SK-N-MC (cell line): ENCODE data around the gene LCTL.

Experiments
- DNase-seq: peaks from one replicate; pipeline ENCODE4 v3.0.0-alpha.2; 2011; ENCODE audit warnings: low read depth, low spot score
- H3K27ac ChIP-seq: fragments of 200-600 bp; sonication (generic); 2 replicates; pipeline ENCODE4 v1.5.1; 2016; ENCODE audit warnings: mixed run types
- H3K36me3 ChIP-seq: fragments of 200-600 bp; sonication (generic); 2 replicates; pipeline ENCODE4 v1.6.1; 2017; ENCODE audit warnings: antibody characterized with exemption, low read length, mixed read lengths; ENCODE audit not compliant: insufficient read depth
- H3K4me3 ChIP-seq: fragments of 200-600 bp; sonication (generic); 2 replicates; pipeline ENCODE4 v1.5.1; 2016
- H3K9ac ChIP-seq: fragments of 200-600 bp; sonication (generic); 2 replicates; pipeline ENCODE4 v1.8.0; 2017; ENCODE audit warnings: mixed run types, mixed read lengths; ENCODE audit not compliant: insufficient read length
- H3K9me3 ChIP-seq: fragments of 200-600 bp; sonication (generic); 2 replicates; pipeline ENCODE4 v1.6.1; 2017; ENCODE audit warnings: low read depth, mild to moderate bottlenecking, antibody characterized with exemption, low read length, moderate library complexity, mixed read lengths
- EZH2 ChIP-seq: fragments of 200-600 bp; sonication (generic); IDR thresholded peaks from one replicate; pipeline ENCODE4 v1.6.1; 2017; ENCODE audit warnings: antibody characterized with exemption
- FOXP2 ChIP-seq: optimal IDR thresholded peaks from 2 replicates; pipeline ENCODE3; 2011; ENCODE audit warnings: mild to moderate bottlenecking, moderate library complexity; ENCODE audit not compliant: insufficient read depth; ENCODE audit errors: extremely low read length, control extremely low read depth
- POLR2AphosphoS5 ChIP-seq: IDR thresholded peaks from 2 replicates; pipeline ENCODE4 v1.6.1; 2012; ENCODE audit warnings: mild to moderate bottlenecking, low read depth, low read length, borderline replicate concordance

The LCTL gene

GRCh38 chr15:66603301-66604179, 37.7 kb upstream of the LCTL start:
- no peak for DNase-seq
- Histone ChIP-seq H3K9ac (no peak overlapping the region), H3K27ac (no peak overlapping the region), H3K4me3 (no peak overlapping the region), H3K9me3 (no peaks in the 10 kb centered on the region), H3K36me3 (no peaks in the 10 kb centered on the region)
- TF ChIP-seq POLR2AphosphoS5 (no peak), FOXP2 (peak; percentile 57), EZH2 (no peak)

GRCh38 chr15:66601521-66601920, 35.7 kb upstream of the LCTL start:
- TF ChIP-seq EZH2 = no peak
- no peak for TF ChIP-seq POLR2AphosphoS5
- TF ChIP-seq FOXP2 = no peak
- no peaks in the 10 kb centered on the region for H3K9me3 ChIP-seq
- no peaks in the 10 kb centered on the region for H3K36me3 ChIP-seq
- no peak overlapping the region for H3K4me3 ChIP-seq
- no peak overlapping the region for H3K27ac ChIP-seq
- H3K9ac ChIP-seq = no peak overlapping the region
- no peak for DNase-seq

DNA sequence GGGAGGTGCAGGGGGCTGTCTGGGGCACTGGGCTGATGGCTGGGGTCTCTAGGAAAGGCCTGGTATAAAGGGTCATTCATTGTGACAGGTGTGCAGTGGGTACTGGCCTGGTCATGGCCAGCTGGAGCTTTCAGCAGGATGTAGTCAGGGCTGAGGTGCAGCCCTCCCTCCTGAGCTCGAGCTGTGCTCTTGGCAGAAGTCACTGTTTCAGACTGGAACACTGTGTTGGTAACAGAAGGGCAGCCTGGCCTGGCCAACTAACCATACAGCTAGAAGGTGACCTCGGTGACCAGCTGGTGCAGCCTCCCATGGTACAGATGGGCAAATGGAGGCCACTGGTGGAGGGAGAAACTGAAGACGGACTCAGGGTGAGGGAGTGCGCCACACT, 34.4 kb upstream of the LCTL start:
- DNase-seq = no peak
- TF ChIP-seq EZH2 = no peak
- TF ChIP-seq POLR2AphosphoS5 = no peak
- TF ChIP-seq FOXP2 = no peak

DNA sequence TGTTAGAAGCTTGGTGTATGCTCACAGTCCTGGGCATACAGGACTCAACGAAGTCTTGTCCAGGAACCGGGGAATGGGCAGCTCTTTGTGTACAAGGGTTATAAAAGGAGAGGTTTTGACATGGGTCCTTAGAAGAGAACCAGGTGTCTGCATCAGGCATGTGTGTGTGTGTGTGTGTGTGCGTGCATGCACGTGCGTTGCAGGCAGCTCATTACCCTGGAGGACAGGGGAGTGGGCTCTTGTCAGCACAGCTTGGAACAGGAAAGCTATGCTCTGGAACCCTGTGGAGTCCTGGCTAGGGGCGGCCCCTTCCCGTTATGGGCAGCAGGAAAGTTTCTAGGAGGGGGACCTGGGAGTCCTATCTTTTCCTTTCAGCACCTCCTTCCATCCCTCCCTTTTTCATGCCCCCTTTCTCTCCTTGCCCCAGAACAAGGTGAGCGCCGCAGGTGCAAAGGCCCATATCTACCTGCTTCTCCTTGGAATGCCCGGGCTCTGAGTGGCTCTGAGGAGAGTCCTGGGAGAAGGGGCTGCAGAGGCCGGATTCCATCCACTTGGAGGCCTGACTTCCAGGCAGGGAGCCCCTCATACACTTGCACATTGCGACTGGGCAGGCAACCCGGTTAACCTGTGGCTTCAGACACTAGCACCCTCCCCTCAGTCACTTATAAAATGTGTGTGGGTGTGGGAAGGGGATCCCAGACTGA, 33.9 kb upstream of the LCTL start:
- no peak overlapping the region for H3K4me3 ChIP-seq
- no peak for DNase-seq
- TF ChIP-seq FOXP2 = no peak
- TF ChIP-seq POLR2AphosphoS5 = no peak
- TF ChIP-seq EZH2 = no peak

More for the DNA sequence above, 34.4 kb upstream of the LCTL start:
- no peaks in the 10 kb centered on the region for H3K9me3 ChIP-seq
- H3K9ac ChIP-seq = no peak overlapping the region
- no peaks in the 10 kb centered on the region for H3K36me3 ChIP-seq
- no peak overlapping the region for H3K27ac ChIP-seq
- no peak overlapping the region for H3K4me3 ChIP-seq

DNA sequence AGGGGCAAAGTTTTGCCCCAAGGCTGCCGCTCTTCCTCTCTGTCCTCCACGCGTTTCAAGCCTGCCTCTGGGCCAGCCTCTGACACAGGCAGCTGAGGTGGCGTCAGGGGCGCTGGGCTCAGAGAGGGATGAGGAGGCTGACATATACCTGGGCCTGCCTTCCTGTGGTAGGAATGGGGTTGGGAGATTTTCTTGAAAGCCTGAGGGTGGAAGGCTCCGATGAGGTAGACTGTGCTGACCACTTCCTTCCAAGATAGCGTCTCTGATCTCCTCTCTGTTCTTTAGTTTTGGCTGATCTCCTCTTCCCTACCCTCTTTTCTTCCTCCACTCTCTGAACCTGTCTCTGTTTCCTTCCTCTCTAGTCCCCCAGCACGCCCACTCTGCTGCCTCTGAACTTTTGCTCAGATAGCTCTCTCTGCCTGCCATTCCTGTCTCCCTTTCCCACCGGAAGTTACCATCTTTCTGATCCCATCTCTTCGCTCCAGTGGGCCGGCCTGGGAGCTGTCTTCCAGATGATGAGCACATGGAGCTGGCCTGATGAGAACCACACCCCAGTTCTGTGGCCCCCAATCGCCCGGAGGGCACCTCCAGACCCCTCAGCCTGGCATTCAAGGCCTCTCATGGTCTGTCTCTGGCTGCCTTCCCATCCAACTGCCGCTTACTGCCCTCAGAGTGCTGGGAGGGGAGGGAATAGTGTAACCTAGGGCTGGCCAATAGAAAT, 32.5 kb upstream of the LCTL start:
- no peak for DNase-seq
- H3K4me3 ChIP-seq = no peak overlapping the region
- TF ChIP-seq EZH2 = no peak
- no peak for TF ChIP-seq FOXP2
- H3K36me3 ChIP-seq = no peaks in the 10 kb centered on the region
- no peak overlapping the region for H3K27ac ChIP-seq
- H3K9me3 ChIP-seq = no peaks in the 10 kb centered on the region
- no peak overlapping the region for H3K9ac ChIP-seq

More for the DNA sequence above, 33.9 kb upstream of the LCTL start:
- Histone ChIP-seq H3K36me3 (no peaks in the 10 kb centered on the region), H3K27ac (no peak overlapping the region), H3K9ac (no peak overlapping the region), H3K9me3 (no peaks in the 10 kb centered on the region)

DNA sequence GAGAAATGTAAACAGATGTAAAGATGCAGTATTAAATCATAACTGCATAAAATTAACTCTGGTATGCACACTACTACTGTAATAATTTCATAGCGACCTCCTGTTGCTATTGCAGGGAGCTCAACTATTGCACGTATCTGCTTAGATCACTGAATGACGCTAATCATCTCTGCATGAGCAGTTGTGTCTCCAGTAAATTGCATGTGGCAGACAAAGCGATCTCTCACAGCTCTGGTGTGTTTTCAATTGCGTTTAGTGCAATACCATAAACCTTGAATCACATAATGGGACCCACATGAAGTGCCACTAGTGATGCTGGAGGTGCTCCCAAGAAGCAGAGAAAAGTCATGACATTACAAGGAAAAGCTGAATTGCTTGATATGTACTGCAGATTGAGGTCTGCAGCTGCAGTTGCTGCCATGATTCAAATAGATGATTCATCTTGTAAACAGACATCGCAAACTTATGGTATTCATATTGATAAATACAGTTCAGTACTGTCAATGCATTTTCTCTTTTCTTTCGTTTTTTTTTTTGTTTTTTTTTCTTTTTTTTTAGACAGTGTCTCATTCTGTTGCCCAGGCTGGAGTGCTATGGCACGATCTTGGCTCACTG, 30.2 kb upstream of the LCTL start:
- TF ChIP-seq EZH2 (no peak), POLR2AphosphoS5 (no peak), FOXP2 (no peak)
- DNase-seq = peak; percentile 64
- Histone ChIP-seq H3K9ac (no peak overlapping the region), H3K9me3 (no peaks in the 10 kb centered on the region), H3K4me3 (peak overlapping the region; percentile 4; the same call in 1 of the 2 replicates), H3K27ac (peak overlapping the region; percentile 53; the same call in 1 of the 2 replicates), H3K36me3 (no peaks in the 10 kb centered on the region)

DNA sequence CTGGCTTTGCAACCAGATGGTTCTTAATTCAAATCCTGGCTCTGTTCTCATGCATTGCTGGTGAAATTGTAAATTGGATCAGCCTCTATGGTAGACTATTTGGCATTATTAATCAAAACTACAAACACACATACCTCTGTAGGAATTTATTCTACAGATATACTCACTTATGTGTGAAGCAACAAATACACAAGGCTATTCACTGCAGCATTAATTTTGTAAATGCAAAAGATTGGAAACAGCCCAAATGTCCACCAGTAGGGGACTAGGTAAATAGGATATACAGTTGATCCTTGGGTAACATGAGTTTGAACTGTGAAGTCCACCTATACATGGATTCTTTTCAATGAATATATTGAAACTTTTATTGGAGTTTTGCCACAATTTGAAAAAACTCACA, 29.5 kb upstream of the LCTL start:
- TF ChIP-seq POLR2AphosphoS5 (no peak), EZH2 (no peak), FOXP2 (no peak)
- no peak overlapping the region for H3K9ac ChIP-seq
- DNase-seq = no peak
- H3K4me3 ChIP-seq = no peak overlapping the region
- 0 out of 2 replicates have a peak overlapping the region, but pooled peaks have one; percentile 6 for H3K27ac ChIP-seq
- no peaks in the 10 kb centered on the region for H3K36me3 ChIP-seq
- no peaks in the 10 kb centered on the region for H3K9me3 ChIP-seq

- H3K27ac ChIP-seq = no peak overlapping the region
- H3K36me3 ChIP-seq = no peaks in the 10 kb centered on the region
- no peak overlapping the region for H3K9ac ChIP-seq
- TF ChIP-seq POLR2AphosphoS5 = no peak
- TF ChIP-seq FOXP2 = no peak
- no peak overlapping the region for H3K4me3 ChIP-seq
- no peak for DNase-seq
- no peaks in the 10 kb centered on the region for H3K9me3 ChIP-seq
Observed at GRCh38 chr15:66594836-66595235, 29.0 kb upstream of the LCTL start.
